GM12874 (cell line): Measurements from ENCODE around the gene KRT3.

Source experiments
- CTCF ChIP-seq: IDR thresholded peaks from 2 replicates; pipeline ENCODE4 v1.5.1; 2011; ENCODE audit warnings: low read depth, mild to moderate bottlenecking, control low read depth, low read length, moderate library complexity; ENCODE audit not compliant: insufficient read depth

KRT3 gene

DNA sequence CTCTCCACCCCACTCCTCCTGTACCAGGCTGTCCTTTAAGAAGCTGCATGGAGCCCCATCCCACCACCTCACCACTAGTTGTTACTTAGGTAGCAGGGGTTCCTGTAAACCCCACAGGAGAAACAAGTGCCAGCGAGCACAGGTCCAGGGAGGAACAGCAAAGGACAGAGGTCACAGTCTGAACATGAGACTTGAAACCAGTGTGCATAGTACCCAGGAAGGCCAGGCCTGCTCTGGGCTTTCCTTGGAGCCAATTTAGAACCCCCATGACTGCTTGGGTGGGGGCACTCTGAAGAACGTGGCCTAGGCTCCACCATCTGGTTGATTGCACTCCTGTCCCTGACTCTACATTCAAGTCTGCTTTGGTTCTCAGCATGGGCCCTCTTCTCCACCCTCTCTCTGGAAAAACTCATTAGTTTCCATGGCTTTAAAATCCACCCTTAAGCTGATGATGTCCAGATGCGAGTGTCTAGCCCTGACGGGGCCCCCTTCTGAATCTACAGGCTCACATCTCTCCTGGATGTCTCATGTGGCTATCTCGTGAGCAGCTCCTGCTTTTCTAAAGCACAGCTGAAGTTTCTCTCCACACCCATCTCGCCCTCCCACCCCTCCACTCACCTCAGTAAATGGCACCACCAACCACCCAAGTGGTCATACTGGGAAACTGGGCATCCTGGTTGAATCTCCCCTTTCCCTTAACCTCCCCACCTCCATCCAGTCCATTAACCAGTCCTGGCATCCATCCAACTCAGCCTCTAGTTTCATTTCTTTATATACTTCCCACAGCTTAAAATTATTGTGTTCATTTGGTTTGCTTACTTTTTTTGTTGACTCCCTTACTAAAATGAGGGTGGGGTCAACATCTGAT, 8.4 kb downstream of the KRT3 start:
- no peak for TF ChIP-seq CTCF

DNA sequence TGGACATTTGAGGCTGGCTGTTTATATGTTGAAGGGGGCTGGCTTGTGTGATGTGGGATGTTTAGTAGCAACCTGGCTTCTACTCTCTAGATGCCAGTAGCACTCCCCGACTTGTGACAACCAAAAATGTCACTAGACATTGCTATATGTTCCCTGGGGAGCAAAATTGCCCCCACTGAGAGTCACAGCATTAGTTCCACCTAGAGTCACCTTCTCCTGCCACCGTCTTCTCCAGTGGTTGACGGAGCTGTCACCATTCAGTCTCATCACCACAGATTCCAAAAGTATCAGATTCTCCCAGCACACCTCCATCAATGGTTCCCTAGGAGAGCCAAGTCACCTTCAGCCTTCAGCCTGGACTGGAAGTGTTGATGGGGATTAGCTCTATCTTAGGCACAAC, 11.0 kb downstream of the KRT3 start:
- TF ChIP-seq CTCF, result no peak

- TF ChIP-seq CTCF, result no peak
Measured at GRCh38 chr12:52783563-52784316, 12.2 kb downstream of the KRT3 start.

- no peak for TF ChIP-seq CTCF
Measured at GRCh38 chr12:52782502-52782901, 13.4 kb downstream of the KRT3 start.

- no peak for TF ChIP-seq CTCF
Measured at GRCh38 chr12:52781399-52782082, 14.4 kb downstream of the KRT3 start.

DNA sequence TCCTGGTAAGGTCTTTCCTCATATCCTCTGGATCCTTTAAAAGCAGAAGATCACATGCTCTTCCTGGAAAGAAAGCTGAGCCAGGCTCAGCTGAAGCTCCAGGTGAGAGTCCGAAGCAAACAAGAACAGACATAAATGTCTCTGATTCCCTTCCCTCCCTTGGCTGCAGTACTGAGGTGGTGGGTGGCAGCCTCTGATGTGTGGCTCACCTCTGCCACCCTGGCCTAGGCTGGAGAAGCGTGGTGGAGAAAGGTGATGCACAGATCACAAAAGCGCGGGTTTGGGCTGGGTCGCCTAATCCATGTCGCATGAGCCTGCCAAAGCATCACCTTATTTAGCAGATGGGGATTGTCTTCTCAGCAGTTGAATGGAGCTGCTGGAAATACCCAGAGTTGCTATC, 16.0 kb downstream of the KRT3 start:
- TF ChIP-seq CTCF, result no peak

GRCh38 chr12:52778833-52779232, 17.1 kb downstream of the KRT3 start:
- no peak for TF ChIP-seq CTCF
